IPS DF 19.7 (cell line): Measurements from ENCODE around the gene EYS.

ENCODE experiments used
- DNase-seq: peaks from one replicate; pipeline ENCODE4 v3.0.0-alpha.2; 2013; ENCODE audit warnings: low read depth, low spot score

Gene EYS

GRCh38 chr6:64727075-64727474, 980.0 kb downstream of the EYS start:
- no peak for DNase-seq

- no peak for DNase-seq
These were observed 982.9 kb downstream of the EYS start for GRCh38 chr6:64724091-64724490.

GRCh38 chr6:64723327-64724058, 983.5 kb downstream of the EYS start:
- DNase-seq, result no peak

- no peak for DNase-seq
These were observed 985.2 kb downstream of the EYS start for GRCh38 chr6:64721865-64722264.

GRCh38 chr6:64717281-64717680, 989.7 kb downstream of the EYS start:
- no peak for DNase-seq

- no peak for DNase-seq
These were observed 991.4 kb downstream of the EYS start for GRCh38 chr6:64715624-64716023.

- DNase-seq, result no peak
These were observed 993.0 kb downstream of the EYS start for GRCh38 chr6:64714073-64714472.

GRCh38 chr6:64713175-64713574, 993.9 kb downstream of the EYS start:
- DNase-seq, result no peak

GRCh38 chr6:64712606-64713005, 994.4 kb downstream of the EYS start:
- DNase-seq, result no peak

GRCh38 chr6:64703922-64704321, 1003.1 kb downstream of the EYS start:
- DNase-seq, result no peak

GRCh38 chr6:64696053-64696452, 1011.0 kb downstream of the EYS start:
- DNase-seq, result no peak

GRCh38 chr6:64694356-64694755, 1012.7 kb downstream of the EYS start:
- no peak for DNase-seq

GRCh38 chr6:64691064-64691463, 1016.0 kb downstream of the EYS start:
- no peak for DNase-seq

- DNase-seq, result no peak
These were observed 1021.6 kb downstream of the EYS start for GRCh38 chr6:64685401-64685800.

GRCh38 chr6:64683682-64684081, 1023.3 kb downstream of the EYS start:
- no peak for DNase-seq

GRCh38 chr6:64681416-64682160, 1025.4 kb downstream of the EYS start:
- DNase-seq, result no peak

GRCh38 chr6:64680446-64680845, 1026.6 kb downstream of the EYS start:
- DNase-seq, result no peak

- DNase-seq, result no peak
These were observed 1027.6 kb downstream of the EYS start for GRCh38 chr6:64679416-64679815.

GRCh38 chr6:64672651-64673050, 1034.4 kb downstream of the EYS start:
- no peak for DNase-seq

GRCh38 chr6:64672131-64672530, 1034.9 kb downstream of the EYS start:
- no peak for DNase-seq

- no peak for DNase-seq
These were observed 1041.9 kb downstream of the EYS start for GRCh38 chr6:64665137-64665536.

GRCh38 chr6:64664480-64664879, 1042.5 kb downstream of the EYS start:
- no peak for DNase-seq

- no peak for DNase-seq
These were observed 1063.0 kb downstream of the EYS start for GRCh38 chr6:64644024-64644423.
